Measurements from ENCODE around the gene SLC22A5. TPM values are rescaled to one million over a fixed set of nuclear protein-coding genes. Genes with fewer than 3 reads are reported as not detected.

Gene SLC22A5
- total and polyA plus RNA-seq, 3 donors from 2014 or later = 9.5 to 11.9 (median 11.8) TPM

GRCh38 chr5:132339502-132339901 lies 30.0 kb upstream of the SLC22A5 start:
- DNase-seq = no peak
- H3K27ac ChIP-seq = no peak overlapping the region
- H3K36me3 ChIP-seq (ENCODE audit: low read depth, missing control alignments) = no peaks in the 10 kb centered on the region
- intact Hi-C loops (cut with DNase I; ENCODE audit: low total_unique reads) = no loop called here
- H3K4me1 ChIP-seq = no peaks in the 10 kb centered on the region
- no peaks in the 10 kb centered on the region for H3K27me3 ChIP-seq
- no peaks in the 10 kb centered on the region for H3K9me3 ChIP-seq
- TF ChIP-seq CTCF (IDR thresholded peaks at IDR 0.05) (no peak), POLR2A (IDR thresholded peaks at IDR 0.05) (no peak)
- H3K4me3 ChIP-seq = no peak overlapping the region

- Histone ChIP-seq H3K4me3 (no peak overlapping the region), H3K27ac (no peak overlapping the region), H3K27me3 (no peaks in the 10 kb centered on the region), H3K4me1 (no peaks in the 10 kb centered on the region), H3K9me3 (no peaks in the 10 kb centered on the region), H3K36me3 (ENCODE audit: low read depth, missing control alignments) (no peaks in the 10 kb centered on the region)
- intact Hi-C loops (cut with DNase I; ENCODE audit: low total_unique reads) = no loop called here
- TF ChIP-seq POLR2A (IDR thresholded peaks at IDR 0.05) (no peak), CTCF (IDR thresholded peaks at IDR 0.05) (no peak)
- no peak for DNase-seq
- WGBS, 2 donors = 74 to 88% methylated on average over 5 of the region's 5 CpGs
Observed at GRCh38 chr5:132342291-132343180, 27.0 kb upstream of the SLC22A5 start.

- WGBS, 2 donors = 77 to 94% methylated on average over 5 of the region's 5 CpGs
- Histone ChIP-seq H3K36me3 (ENCODE audit: low read depth, missing control alignments) (no peaks in the 10 kb centered on the region), H3K27me3 (no peaks in the 10 kb centered on the region), H3K9me3 (no peaks in the 10 kb centered on the region), H3K4me3 (no peak overlapping the region), H3K4me1 (no peaks in the 10 kb centered on the region), H3K27ac (no peak overlapping the region)
- intact Hi-C loops (cut with DNase I; ENCODE audit: low total_unique reads) = no loop called here
- DNase-seq = no peak
- TF ChIP-seq POLR2A (IDR thresholded peaks at IDR 0.05) (no peak), CTCF (IDR thresholded peaks at IDR 0.05) (no peak)
Observed at GRCh38 chr5:132344775-132345514, 24.6 kb upstream of the SLC22A5 start.

GRCh38 chr5:132353486-132353995 lies 16.0 kb upstream of the SLC22A5 start:
- intact Hi-C loops (cut with DNase I; ENCODE audit: low total_unique reads) = no loop called here
- no peak for DNase-seq
- H3K9me3 ChIP-seq = no peaks in the 10 kb centered on the region
- H3K27me3 ChIP-seq = no peaks in the 10 kb centered on the region
- no peak overlapping the region for H3K27ac ChIP-seq
- 94 to 100% methylated on average over 1 of the region's 1 CpG for WGBS, 2 donors
- no peaks in the 10 kb centered on the region for H3K4me1 ChIP-seq
- TF ChIP-seq POLR2A (IDR thresholded peaks at IDR 0.05) (no peak), CTCF (IDR thresholded peaks at IDR 0.05) (no peak)
- no peaks in the 10 kb centered on the region for H3K36me3 ChIP-seq (ENCODE audit: low read depth, missing control alignments)
- H3K4me3 ChIP-seq = no peak overlapping the region
